ENCODE results near the gene STON2. TPM values are rescaled to one million over a fixed set of nuclear protein-coding genes. Genes with fewer than 3 reads are reported as not detected.
"Not testable (repeated sequence)": the region's sequence is repeated elsewhere in the genome, so short reads cannot be mapped to it uniquely, and the experiment has no call there.

STON2 gene
- total and polyA plus RNA-seq, 4 donors = 1.9 to 30.0 (median 7.3) TPM

GRCh38 chr14:81246461-81247270 is 153.5 kb downstream of the STON2 start:
- no peaks in the 10 kb centered on the region for H3K27me3 ChIP-seq (ENCODE audit: control insufficient read depth in 4 of 4, insufficient read depth in 4 of 4, low read length in 3 of 4)
- H3K9me3 ChIP-seq (ENCODE audit: control insufficient read depth in 4 of 4, low read length in 3 of 4) = no peaks in the 10 kb centered on the region
- no peaks in the 10 kb centered on the region for H3K4me1 ChIP-seq (ENCODE audit: control insufficient read depth in 4 of 4, insufficient read depth in 4 of 4, low read length in 3 of 4)
- H3K4me3 ChIP-seq (ENCODE audit: low read depth in 1 of 3, low read length in 3 of 3) = no peak overlapping the region
- H3K27ac ChIP-seq (ENCODE audit: low read depth in 1 of 2, low read length in 2 of 2) = no peak overlapping the region
- TF ChIP-seq HNF4G (IDR thresholded peaks at IDR 0.05) (no peak), ZBTB33 (IDR thresholded peaks at IDR 0.05) (no peak)
- H3K9ac ChIP-seq (ENCODE audit: low read depth in 1 of 2, low read length in 2 of 2) = no peak overlapping the region
- no peak for DNase-seq (ENCODE audit: low spot score)
- no peaks in the 10 kb centered on the region for H3K36me3 ChIP-seq (ENCODE audit: control insufficient read depth in 4 of 4, insufficient read depth in 3 of 4, low read depth in 1 of 4, low read length in 3 of 4)
- 92% methylated on average over 19 of the region's 19 CpGs for WGBS

GRCh38 chr14:81245771-81246170 is 154.4 kb downstream of the STON2 start:
- 58% methylated on average over 1 of the region's 1 CpG for WGBS
- no peak overlapping the region for H3K27ac ChIP-seq (ENCODE audit: low read depth in 1 of 2, low read length in 2 of 2)
- no peak for TF ChIP-seq HNF4G (IDR thresholded peaks at IDR 0.05)
- TF ChIP-seq EGR1 (IDR thresholded peaks at IDR 0.05; ENCODE audit: low read depth in 2 of 2) = no peak
- TF ChIP-seq GABPA (IDR thresholded peaks at IDR 0.05 in 1 of 2, conservative IDR thresholded peaks at IDR 0.05 in 1 of 2) = no peak
- TF ChIP-seq SP1 (IDR thresholded peaks at IDR 0.05) = no peak
- TF ChIP-seq, protein P1, sequence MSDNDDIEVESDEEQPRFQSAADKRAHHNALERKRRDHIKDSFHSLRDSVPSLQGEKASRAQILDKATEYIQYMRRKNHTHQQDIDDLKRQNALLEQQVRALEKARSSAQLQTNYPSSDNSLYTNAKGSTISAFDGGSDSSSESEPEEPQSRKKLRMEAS (IDR thresholded peaks at IDR 0.05) = no peak
- TF ChIP-seq TAF1 (conservative IDR thresholded peaks at IDR 0.05) = no peak
- no peak for TF ChIP-seq RXRA (IDR thresholded peaks at IDR 0.05)
- TF ChIP-seq, protein P2, sequence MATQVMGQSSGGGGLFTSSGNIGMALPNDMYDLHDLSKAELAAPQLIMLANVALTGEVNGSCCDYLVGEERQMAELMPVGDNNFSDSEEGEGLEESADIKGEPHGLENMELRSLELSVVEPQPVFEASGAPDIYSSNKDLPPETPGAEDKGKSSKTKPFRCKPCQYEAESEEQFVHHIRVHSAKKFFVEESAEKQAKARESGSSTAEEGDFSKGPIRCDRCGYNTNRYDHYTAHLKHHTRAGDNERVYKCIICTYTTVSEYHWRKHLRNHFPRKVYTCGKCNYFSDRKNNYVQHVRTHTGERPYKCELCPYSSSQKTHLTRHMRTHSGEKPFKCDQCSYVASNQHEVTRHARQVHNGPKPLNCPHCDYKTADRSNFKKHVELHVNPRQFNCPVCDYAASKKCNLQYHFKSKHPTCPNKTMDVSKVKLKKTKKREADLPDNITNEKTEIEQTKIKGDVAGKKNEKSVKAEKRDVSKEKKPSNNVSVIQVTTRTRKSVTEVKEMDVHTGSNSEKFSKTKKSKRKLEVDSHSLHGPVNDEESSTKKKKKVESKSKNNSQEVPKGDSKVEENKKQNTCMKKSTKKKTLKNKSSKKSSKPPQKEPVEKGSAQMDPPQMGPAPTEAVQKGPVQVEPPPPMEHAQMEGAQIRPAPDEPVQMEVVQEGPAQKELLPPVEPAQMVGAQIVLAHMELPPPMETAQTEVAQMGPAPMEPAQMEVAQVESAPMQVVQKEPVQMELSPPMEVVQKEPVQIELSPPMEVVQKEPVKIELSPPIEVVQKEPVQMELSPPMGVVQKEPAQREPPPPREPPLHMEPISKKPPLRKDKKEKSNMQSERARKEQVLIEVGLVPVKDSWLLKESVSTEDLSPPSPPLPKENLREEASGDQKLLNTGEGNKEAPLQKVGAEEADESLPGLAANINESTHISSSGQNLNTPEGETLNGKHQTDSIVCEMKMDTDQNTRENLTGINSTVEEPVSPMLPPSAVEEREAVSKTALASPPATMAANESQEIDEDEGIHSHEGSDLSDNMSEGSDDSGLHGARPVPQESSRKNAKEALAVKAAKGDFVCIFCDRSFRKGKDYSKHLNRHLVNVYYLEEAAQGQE (IDR thresholded peaks at IDR 0.05) = no peak
- TF ChIP-seq FOXA2 (IDR thresholded peaks at IDR 0.05) = no peak
- TF ChIP-seq HNF4A (conservative IDR thresholded peaks at IDR 0.05) = no peak
- no peak for TF ChIP-seq CTCF (IDR thresholded peaks at IDR 0.05; ENCODE audit: low read depth, low read length, missing input control)
- no peak for TF ChIP-seq NR2F2 (IDR thresholded peaks at IDR 0.05)
- no peak for TF ChIP-seq FOXA1 (IDR thresholded peaks at IDR 0.05)
- no peak for TF ChIP-seq ZBTB33 (IDR thresholded peaks at IDR 0.05)
- TF ChIP-seq YY1 (IDR thresholded peaks at IDR 0.05) = no peak
- TF ChIP-seq JUND (IDR thresholded peaks at IDR 0.05) = no peak
- no peak for TF ChIP-seq RAD21 (IDR thresholded peaks at IDR 0.05)
- TF ChIP-seq, protein P3, sequence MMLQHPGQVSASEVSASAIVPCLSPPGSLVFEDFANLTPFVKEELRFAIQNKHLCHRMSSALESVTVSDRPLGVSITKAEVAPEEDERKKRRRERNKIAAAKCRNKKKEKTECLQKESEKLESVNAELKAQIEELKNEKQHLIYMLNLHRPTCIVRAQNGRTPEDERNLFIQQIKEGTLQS (IDR thresholded peaks at IDR 0.05) = no peak
- no peaks in the 10 kb centered on the region for H3K27me3 ChIP-seq (ENCODE audit: control insufficient read depth in 4 of 4, insufficient read depth in 4 of 4, low read length in 3 of 4)
- DNase-seq (ENCODE audit: low spot score) = no peak
- no peaks in the 10 kb centered on the region for H3K36me3 ChIP-seq (ENCODE audit: control insufficient read depth in 4 of 4, insufficient read depth in 3 of 4, low read depth in 1 of 4, low read length in 3 of 4)
- no peaks in the 10 kb centered on the region for H3K4me1 ChIP-seq (ENCODE audit: control insufficient read depth in 4 of 4, insufficient read depth in 4 of 4, low read length in 3 of 4)
- H3K9ac ChIP-seq (ENCODE audit: low read depth in 1 of 2, low read length in 2 of 2) = no peak overlapping the region
- H3K4me3 ChIP-seq (ENCODE audit: low read depth in 1 of 3, low read length in 3 of 3) = no peak overlapping the region
- no peaks in the 10 kb centered on the region for H3K9me3 ChIP-seq (ENCODE audit: control insufficient read depth in 4 of 4, low read length in 3 of 4)

DNA sequence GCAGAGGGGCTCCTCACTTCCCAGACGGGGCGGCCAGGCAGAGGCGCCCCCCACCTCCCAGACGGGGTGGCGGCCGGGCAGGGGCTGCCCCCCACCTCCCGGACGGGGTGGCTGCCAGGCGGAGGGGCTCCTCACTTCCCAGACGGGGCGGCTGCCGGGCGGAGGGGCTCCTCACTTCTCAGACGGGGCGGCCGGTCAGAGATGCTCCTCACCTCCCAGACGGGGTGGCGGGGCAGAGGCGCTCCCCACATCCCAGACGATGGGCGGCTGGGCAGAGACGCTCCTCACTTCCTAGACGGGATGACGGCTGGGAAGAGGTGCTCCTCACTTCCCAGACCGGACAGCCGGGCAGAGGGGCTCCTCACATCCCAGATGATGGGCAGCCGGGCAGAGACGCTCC is 155.7 kb downstream of the STON2 start:
- not testable (repeated sequence) for H3K9me3 ChIP-seq (ENCODE audit: control insufficient read depth in 4 of 4, low read length in 3 of 4); H3K9ac ChIP-seq (ENCODE audit: low read depth in 1 of 2, low read length in 2 of 2); H3K27me3 ChIP-seq (ENCODE audit: control insufficient read depth in 4 of 4, insufficient read depth in 4 of 4, low read length in 3 of 4); H3K4me1 ChIP-seq (ENCODE audit: control insufficient read depth in 4 of 4, insufficient read depth in 4 of 4, low read length in 3 of 4); H3K4me3 ChIP-seq (ENCODE audit: low read depth in 1 of 3, low read length in 3 of 3); DNase-seq (ENCODE audit: low spot score); H3K36me3 ChIP-seq (ENCODE audit: control insufficient read depth in 4 of 4, insufficient read depth in 3 of 4, low read depth in 1 of 4, low read length in 3 of 4); H3K27ac ChIP-seq (ENCODE audit: low read depth in 1 of 2, low read length in 2 of 2)
- 97% methylated on average over 28 of the region's 28 CpGs for WGBS
